Activated effector memory CD4-positive, alpha-beta T cell treated with anti-CD3 and anti-CD28 coated beads, Interleukin-2, amount 50 U/mL, for 16 hours (primary cell): ENCODE results near the gene FOXK1.

Experiments
- DNase-seq: peaks from one replicate; pipeline ENCODE4 v3.0.0-alpha.2; 2020

Gene FOXK1

GRCh38 chr7:4700577-4701235 lies 18.6 kb downstream of the FOXK1 start:
- DNase-seq, result no peak

GRCh38 chr7:4702961-4703512 lies 20.9 kb downstream of the FOXK1 start:
- no peak for DNase-seq

- no peak for DNase-seq
Observed at GRCh38 chr7:4703532-4703931, 21.4 kb downstream of the FOXK1 start.

GRCh38 chr7:4706384-4707216 lies 24.5 kb downstream of the FOXK1 start:
- DNase-seq, result no peak

GRCh38 chr7:4707217-4707741 lies 25.2 kb downstream of the FOXK1 start:
- DNase-seq, result no peak

GRCh38 chr7:4707980-4708411 lies 25.9 kb downstream of the FOXK1 start:
- no peak for DNase-seq

- DNase-seq, result no peak
Observed at GRCh38 chr7:4709187-4709586, 27.1 kb downstream of the FOXK1 start.

GRCh38 chr7:4711093-4711492 lies 29.0 kb downstream of the FOXK1 start:
- DNase-seq, result no peak

GRCh38 chr7:4711634-4712033 lies 29.5 kb downstream of the FOXK1 start:
- DNase-seq, result no peak

GRCh38 chr7:4712281-4713182 lies 30.4 kb downstream of the FOXK1 start:
- DNase-seq, result no peak

GRCh38 chr7:4713183-4713784 lies 31.2 kb downstream of the FOXK1 start:
- no peak for DNase-seq

GRCh38 chr7:4714161-4714700 lies 32.1 kb downstream of the FOXK1 start:
- no peak for DNase-seq

GRCh38 chr7:4714767-4715409 lies 32.8 kb downstream of the FOXK1 start:
- no peak for DNase-seq

GRCh38 chr7:4715410-4715776 lies 33.3 kb downstream of the FOXK1 start:
- DNase-seq, result no peak

GRCh38 chr7:4716946-4717795 lies 35.1 kb downstream of the FOXK1 start:
- DNase-seq, result no peak

GRCh38 chr7:4718075-4718474 lies 36.0 kb downstream of the FOXK1 start:
- no peak for DNase-seq

GRCh38 chr7:4720225-4720624 lies 38.1 kb downstream of the FOXK1 start:
- DNase-seq, result no peak

- DNase-seq, result no peak
Observed at GRCh38 chr7:4722308-4722707, 40.2 kb downstream of the FOXK1 start.

GRCh38 chr7:4722960-4723630 lies 41.0 kb downstream of the FOXK1 start:
- no peak for DNase-seq

GRCh38 chr7:4724648-4725013 lies 42.5 kb downstream of the FOXK1 start:
- DNase-seq, result no peak
